SK-N-SH treated with all-trans-retinoic acid at 6 μM for 48 hours (cell line): ENCODE data around the gene KAT5.

Source experiments
- ATAC-seq: fragments of 200-7000 bp; cut with Tn5 transposase; 3 replicates; pipeline ENCODE4 v1.9.1; 2020; ENCODE audit warnings: mild to moderate bottlenecking, moderate library complexity
- ARNTL ChIP-seq: fragments of 450-650 bp; formaldehyde crosslinking; IDR thresholded peaks from 2 replicates; pipeline ENCODE4 v1.5.0; 2020; ENCODE audit warnings: low read depth, mild to moderate bottlenecking, moderate library complexity, borderline replicate concordance
- BACH2 ChIP-seq: fragments of 250-450 bp; sonication (Bioruptor Pico); IDR thresholded peaks from 2 replicates; pipeline ENCODE4 v1.9.0; 2021; ENCODE audit warnings: mild to moderate bottlenecking, borderline replicate concordance
- CREB5 ChIP-seq: fragments of 250-450 bp; sonication (Bioruptor Pico); IDR thresholded peaks from 2 replicates; pipeline ENCODE4 v1.5.1; 2020; ENCODE audit warnings: low read depth, mild to moderate bottlenecking, moderate library complexity
- CSDC2 ChIP-seq: fragments of 250-450 bp; sonication (Bioruptor Pico); IDR thresholded peaks from 2 replicates; pipeline ENCODE4 v1.5.0; 2020; ENCODE audit warnings: mild to moderate bottlenecking, moderate library complexity
- CSRNP3 ChIP-seq: fragments of 250-450 bp; sonication (Bioruptor Pico); IDR thresholded peaks from 2 replicates; pipeline ENCODE4 v1.5.1; 2021; ENCODE audit warnings: mild to moderate bottlenecking, moderate library complexity
- ESRRG ChIP-seq: fragments of 250-450 bp; sonication (Bioruptor Pico); IDR thresholded peaks from 2 replicates; pipeline ENCODE4 v1.6.1; 2021; ENCODE audit warnings: mild to moderate bottlenecking
- GLIS3 ChIP-seq: fragments of 250-450 bp; sonication (Bioruptor Pico); IDR thresholded peaks from 2 replicates; pipeline ENCODE4 v1.5.0; 2020; ENCODE audit warnings: mild to moderate bottlenecking, moderate library complexity
- ISL1 ChIP-seq: fragments of 250-450 bp; sonication (Bioruptor Pico); IDR thresholded peaks from 2 replicates; pipeline ENCODE4 v2.1.2; 2022; ENCODE audit warnings: mild to moderate bottlenecking, moderate library complexity
- OSR1 ChIP-seq: fragments of 250-450 bp; sonication (Bioruptor Pico); IDR thresholded peaks from 2 replicates; pipeline ENCODE4 v1.8.0; 2022; ENCODE audit warnings: moderate library complexity, mild to moderate bottlenecking, inconsistent platforms
- PATZ1 ChIP-seq: fragments of 250-450 bp; sonication (Bioruptor Pico); IDR thresholded peaks from 2 replicates; pipeline ENCODE4 v1.8.0; 2020; ENCODE audit warnings: mild to moderate bottlenecking, moderate library complexity, borderline replicate concordance
- POU6F1 ChIP-seq: fragments of 250-450 bp; sonication (Bioruptor Pico); IDR thresholded peaks from 2 replicates; pipeline ENCODE4 v1.8.0; 2021; ENCODE audit warnings: low read depth, mild to moderate bottlenecking, moderate library complexity, borderline replicate concordance
- PPARA ChIP-seq: fragments of 250-450 bp; sonication (Bioruptor Pico); IDR thresholded peaks from 2 replicates; pipeline ENCODE4 v1.5.0; 2020; ENCODE audit warnings: mild to moderate bottlenecking, borderline replicate concordance
- RARB ChIP-seq: fragments of 250-450 bp; sonication (Bioruptor Pico); IDR thresholded peaks from 2 replicates; pipeline ENCODE4 v1.8.0; 2021; ENCODE audit warnings: mild to moderate bottlenecking, moderate library complexity
- SNAI2 ChIP-seq: fragments of 250-450 bp; sonication (Bioruptor Pico); IDR thresholded peaks from 2 replicates; pipeline ENCODE4 v1.5.0; 2020; ENCODE audit warnings: mild to moderate bottlenecking, moderate library complexity
- TCF4 ChIP-seq: fragments of 250-450 bp; sonication (Bioruptor Pico); IDR thresholded peaks from 2 replicates; pipeline ENCODE4 v1.8.0; 2021; ENCODE audit warnings: mild to moderate bottlenecking, moderate library complexity, borderline replicate concordance
- TOX ChIP-seq: fragments of 250-450 bp; sonication (Bioruptor Pico); IDR thresholded peaks from 2 replicates; pipeline ENCODE4 v1.8.0; 2021; ENCODE audit warnings: mild to moderate bottlenecking, moderate library complexity, borderline replicate concordance
- TSHZ2 ChIP-seq: fragments of 250-450 bp; sonication (Bioruptor Pico); IDR thresholded peaks from 2 replicates; pipeline ENCODE4 v1.5.0; 2020; ENCODE audit warnings: mild to moderate bottlenecking, moderate library complexity
- ZC3H10 ChIP-seq: fragments of 250-450 bp; sonication (Bioruptor Pico); IDR thresholded peaks from 2 replicates; pipeline ENCODE4 v1.5.1; 2021; ENCODE audit warnings: mild to moderate bottlenecking, moderate library complexity
- ZFP3 ChIP-seq: fragments of 250-450 bp; sonication (Bioruptor Pico); IDR thresholded peaks from 2 replicates; pipeline ENCODE4 v1.5.0; 2020; ENCODE audit warnings: mild to moderate bottlenecking, moderate library complexity
- ZFP30 ChIP-seq: fragments of 450-650 bp; formaldehyde crosslinking; IDR thresholded peaks from 2 replicates; pipeline ENCODE4 v1.5.0; 2022; ENCODE audit warnings: mild to moderate bottlenecking, moderate library complexity
- ZNF565 ChIP-seq: fragments of 450-650 bp; formaldehyde crosslinking; conservative IDR thresholded peaks from 2 replicates; pipeline ENCODE4 v1.5.0; 2020; ENCODE audit warnings: low read depth, mild to moderate bottlenecking, moderate library complexity
- ZNF70 ChIP-seq: fragments of 450-650 bp; formaldehyde crosslinking; IDR thresholded peaks from 2 replicates; pipeline ENCODE4 v1.5.0; 2020; ENCODE audit warnings: mild to moderate bottlenecking, moderate library complexity
- ZNF8 ChIP-seq: fragments of 450-650 bp; formaldehyde crosslinking; IDR thresholded peaks from 2 replicates; pipeline ENCODE4 v1.5.0; 2020; ENCODE audit warnings: mild to moderate bottlenecking, moderate library complexity

KAT5 gene

GRCh38 chr11:65711785-65712632 lies at the start of gene KAT5:
KAT5 (plus strand) TSS chr11:65712252; CDS start chr11:65712268, 16 bp downstream.
- TF ChIP-seq CSDC2, result peak; percentile 91; the same call in 1 of the 2 replicates
- TF ChIP-seq POU6F1, result 0 out of 2 replicates have a peak, but pooled peaks have one; percentile 43
- no peak for TF ChIP-seq OSR1 (CRISPR knock-in tag)
- 0 out of 2 replicates have a peak, but pooled peaks have one; percentile 23 for TF ChIP-seq ZC3H10 (CRISPR knock-in tag)
- no peak for TF ChIP-seq SNAI2 (CRISPR knock-in tag)
- TF ChIP-seq BACH2 (CRISPR knock-in tag), result no peak
- TF ChIP-seq CREB5 (CRISPR knock-in tag), result 0 out of 2 replicates have a peak, but pooled peaks have one; percentile 35
- no peak for TF ChIP-seq PPARA (CRISPR knock-in tag)
- no peak for TF ChIP-seq ZNF8 (CRISPR knock-in tag)
- TF ChIP-seq CSRNP3 (CRISPR knock-in tag), result peak; percentile 89
- 0 out of 2 replicates have a peak, but pooled peaks have one; percentile 67 for TF ChIP-seq ZFP3 (CRISPR knock-in tag)
- peak; percentile 79 for TF ChIP-seq GLIS3 (CRISPR knock-in tag)
- TF ChIP-seq TSHZ2 (CRISPR knock-in tag), result 0 out of 2 replicates have a peak, but pooled peaks have one; percentile 62
- TF ChIP-seq ZFP30, result no peak
- TF ChIP-seq PATZ1 (CRISPR knock-in tag), result no peak; the same call in 1 of the 2 replicates
- TF ChIP-seq ISL1 (CRISPR knock-in tag), result no peak
- TF ChIP-seq ZNF565 (CRISPR knock-in tag), result no peak
- no peak for TF ChIP-seq ZNF70
- TF ChIP-seq ESRRG, result peak; percentile 68; the same call in 1 of the 2 replicates
- TF ChIP-seq TCF4, result no peak
- TF ChIP-seq ARNTL (CRISPR knock-in tag), result peak; percentile 96
- TF ChIP-seq RARB (CRISPR knock-in tag), result no peak
- no peak for TF ChIP-seq TOX (CRISPR knock-in tag)
- ATAC-seq, result peak; percentile 83
